Measurements from ENCODE around the gene PLD6.

GRCh38 chr17:17200311-17200710 lies 5.8 kb downstream of the PLD6 start:
- TF ChIP-seq ZNF274 (IDR thresholded peaks at IDR 0.05; ENCODE audit: low read depth, low read length) (no peak), YY1 (IDR thresholded peaks at IDR 0.05; ENCODE audit: insufficient read depth, insufficient read length) (no peak)

All from NT2/D1 (cell line).